ENCODE results near the gene ADAMTS4. TPM values are rescaled to one million over a fixed set of nuclear protein-coding genes. Genes with fewer than 3 reads are reported as not detected.

ADAMTS4 gene
- total RNA-seq, 1 donor from 2014 or later, result 6.8 TPM

DNA sequence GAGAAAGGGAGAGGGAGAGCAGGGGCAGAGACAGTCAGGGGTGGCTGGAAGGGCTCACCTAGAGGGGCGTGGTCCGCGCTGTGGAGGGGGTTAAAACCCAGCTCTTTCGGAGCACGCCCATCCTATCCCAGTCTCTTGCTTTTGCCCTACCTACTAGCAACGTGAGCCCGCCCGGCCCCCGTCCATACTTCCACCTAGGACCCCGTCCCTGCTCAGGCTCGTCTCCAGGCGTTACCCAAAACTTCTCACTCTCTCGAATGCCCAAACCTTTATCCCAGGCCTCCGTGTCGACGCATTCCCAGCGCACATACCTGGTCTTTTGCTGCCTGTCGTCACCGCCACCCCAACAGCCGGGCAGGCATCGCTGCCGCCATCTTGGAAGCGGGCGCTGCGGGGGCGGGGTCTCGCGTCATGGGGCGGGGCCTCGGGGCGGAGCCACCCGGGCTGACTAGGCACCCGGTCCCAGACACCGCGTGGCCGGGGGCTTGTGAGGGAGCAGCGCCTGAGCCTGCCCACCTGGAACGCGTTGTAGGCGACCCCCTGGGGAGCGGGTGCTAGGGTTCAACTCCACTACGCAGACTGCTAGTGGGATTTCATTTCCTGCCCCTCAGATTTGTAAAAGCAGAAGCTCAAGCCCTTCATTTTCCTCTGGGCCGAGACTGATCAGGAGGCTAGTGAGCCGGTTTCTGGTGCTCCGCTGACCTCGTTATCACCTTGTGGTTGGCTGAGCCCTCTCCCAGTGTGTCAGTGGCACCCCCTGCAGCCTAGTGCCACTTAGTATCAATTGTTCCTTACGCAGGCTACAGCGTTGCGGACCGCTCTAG lies 21.5 kb downstream of the ADAMTS4 start, which contains the start of gene B4GALT3:
Gene B4GALT3 (minus strand): TSS at position 396 of the 824 bp plus-strand sequence. CDS start 1,447 bp downstream, outside the sequence.
- peak; percentile 88 to 99 for DNase-seq (ENCODE audit: low spot score in 2 of 2, unreplicated experiment in 2 of 2)
- no peaks in the 10 kb centered on the region for H3K27me3 Mint-ChIP-seq (ENCODE audit: low read depth)
- H3K36me3 Mint-ChIP-seq, result peaks cover 23% of the 10 kb centered on the region
- TF ChIP-seq, protein P1, sequence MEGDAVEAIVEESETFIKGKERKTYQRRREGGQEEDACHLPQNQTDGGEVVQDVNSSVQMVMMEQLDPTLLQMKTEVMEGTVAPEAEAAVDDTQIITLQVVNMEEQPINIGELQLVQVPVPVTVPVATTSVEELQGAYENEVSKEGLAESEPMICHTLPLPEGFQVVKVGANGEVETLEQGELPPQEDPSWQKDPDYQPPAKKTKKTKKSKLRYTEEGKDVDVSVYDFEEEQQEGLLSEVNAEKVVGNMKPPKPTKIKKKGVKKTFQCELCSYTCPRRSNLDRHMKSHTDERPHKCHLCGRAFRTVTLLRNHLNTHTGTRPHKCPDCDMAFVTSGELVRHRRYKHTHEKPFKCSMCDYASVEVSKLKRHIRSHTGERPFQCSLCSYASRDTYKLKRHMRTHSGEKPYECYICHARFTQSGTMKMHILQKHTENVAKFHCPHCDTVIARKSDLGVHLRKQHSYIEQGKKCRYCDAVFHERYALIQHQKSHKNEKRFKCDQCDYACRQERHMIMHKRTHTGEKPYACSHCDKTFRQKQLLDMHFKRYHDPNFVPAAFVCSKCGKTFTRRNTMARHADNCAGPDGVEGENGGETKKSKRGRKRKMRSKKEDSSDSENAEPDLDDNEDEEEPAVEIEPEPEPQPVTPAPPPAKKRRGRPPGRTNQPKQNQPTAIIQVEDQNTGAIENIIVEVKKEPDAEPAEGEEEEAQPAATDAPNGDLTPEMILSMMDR (IDR thresholded peaks at IDR 0.05; ENCODE audit: unreplicated experiment), result no peak
- peak within 1 kb of the TSS; percentile 98 for H3K27ac Mint-ChIP-seq
- peaks cover 23% of the 10 kb centered on the region for H3K4me1 Mint-ChIP-seq
- H3K9me3 Mint-ChIP-seq, result no peaks in the 10 kb centered on the region
- H3K4me3 Mint-ChIP-seq, result peak within 1 kb of the TSS; percentile 96

DNA sequence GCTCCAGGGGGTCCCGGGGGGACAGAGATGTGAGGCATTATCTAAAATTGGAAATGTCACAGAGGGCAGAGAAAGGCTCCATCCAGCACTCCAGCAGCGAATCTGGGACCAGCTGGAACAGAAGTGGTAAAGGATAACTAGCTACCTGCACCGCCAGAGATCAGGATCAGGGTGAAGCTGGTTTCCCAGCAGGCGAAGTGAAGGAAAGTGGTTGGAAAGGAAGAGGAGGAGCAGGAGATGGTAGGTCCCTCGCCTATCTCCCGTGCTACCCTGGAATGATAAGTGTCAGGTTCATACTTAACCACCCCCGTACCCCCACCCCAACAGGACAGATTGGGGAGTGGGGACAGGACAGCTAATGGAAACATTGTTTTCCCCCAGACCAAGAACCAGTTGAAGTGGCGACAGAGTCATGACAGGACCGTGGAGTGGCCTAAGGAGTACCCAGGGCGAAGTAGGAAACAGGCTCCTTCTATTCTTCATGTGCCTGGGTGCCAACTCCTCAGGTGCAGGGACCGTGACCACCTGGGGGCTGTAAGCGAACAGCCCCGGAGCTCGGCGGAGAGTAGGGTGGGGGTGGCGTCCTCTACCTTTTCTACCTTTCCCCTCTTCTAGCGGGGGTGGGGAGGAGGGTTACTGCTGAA lies 22.3 kb downstream of the ADAMTS4 start:
- no peak for DNase-seq (ENCODE audit: low spot score in 2 of 2, unreplicated experiment in 2 of 2)
- peaks cover 25% of the 10 kb centered on the region for H3K36me3 Mint-ChIP-seq
- no peaks in the 10 kb centered on the region for H3K9me3 Mint-ChIP-seq
- H3K4me1 Mint-ChIP-seq, result peaks cover 23% of the 10 kb centered on the region
- TF ChIP-seq, protein P1 (IDR thresholded peaks at IDR 0.05; ENCODE audit: unreplicated experiment), result no peak
- H3K27me3 Mint-ChIP-seq (ENCODE audit: low read depth), result no peaks in the 10 kb centered on the region
- peak overlapping the region; percentile 96 for H3K4me3 Mint-ChIP-seq
- H3K27ac Mint-ChIP-seq, result peak overlapping the region; percentile 98

DNA sequence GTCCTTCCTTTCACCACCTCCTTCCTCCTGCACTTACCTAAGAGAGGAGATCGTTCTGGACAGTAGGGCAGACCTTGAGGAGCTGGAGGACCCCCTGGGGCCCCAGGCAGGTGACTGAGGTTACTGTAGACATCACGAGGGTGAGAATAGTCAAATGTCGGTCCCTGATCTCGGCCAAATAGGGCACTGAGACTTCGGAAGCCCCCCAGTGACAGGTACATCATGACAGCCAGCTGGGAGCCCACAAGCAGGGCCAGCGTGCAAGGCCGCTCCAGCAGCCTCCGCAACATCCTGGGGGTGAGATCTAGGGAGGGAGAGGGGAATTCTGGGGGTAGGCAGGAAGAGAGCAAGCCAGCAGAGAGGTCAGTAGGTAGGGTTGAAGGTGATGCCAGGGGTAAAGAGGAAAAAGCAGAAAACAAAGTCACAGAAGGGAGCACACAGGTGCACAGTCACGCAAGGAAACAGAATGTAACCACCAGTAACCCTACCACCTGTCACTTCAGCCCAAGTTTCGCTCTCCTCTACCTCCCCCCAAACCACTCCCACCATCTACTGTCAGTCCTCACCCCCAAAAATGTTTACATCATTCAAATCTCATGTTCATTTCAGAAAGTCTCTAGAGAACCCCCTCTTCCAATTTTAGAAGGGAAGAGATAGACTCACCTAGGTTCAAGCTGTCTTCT lies 22.9 kb downstream of the ADAMTS4 start:
- Mint-ChIP-seq H3K9me3 (no peaks in the 10 kb centered on the region), H3K27me3 (ENCODE audit: low read depth) (no peaks in the 10 kb centered on the region), H3K36me3 (peaks cover 26% of the 10 kb centered on the region), H3K4me3 (peak overlapping the region; percentile 96), H3K4me1 (peaks cover 23% of the 10 kb centered on the region), H3K27ac (peak overlapping the region; percentile 98)
- no peak for DNase-seq (ENCODE audit: low spot score in 2 of 2, unreplicated experiment in 2 of 2)
- TF ChIP-seq, protein P1 (IDR thresholded peaks at IDR 0.05; ENCODE audit: unreplicated experiment), result no peak

DNA sequence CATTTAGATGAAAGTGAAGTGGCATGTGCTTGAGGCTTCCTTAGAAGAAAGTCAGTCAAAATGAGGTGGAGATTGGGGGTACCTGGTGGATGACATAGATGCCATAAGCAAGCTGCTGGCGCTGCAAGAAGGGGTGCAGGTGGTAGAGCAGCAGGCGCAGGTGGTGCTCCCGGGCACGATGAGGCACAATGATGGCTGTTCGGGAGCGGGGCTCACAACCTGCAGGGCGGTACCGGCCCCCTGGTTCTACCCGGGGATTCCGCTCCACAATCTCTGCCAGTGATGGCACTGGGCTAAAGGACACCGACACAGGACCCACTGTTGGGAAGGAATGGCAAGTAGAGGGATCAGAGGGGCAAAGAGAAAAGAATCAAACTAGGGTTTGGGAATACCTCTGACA lies 23.9 kb downstream of the ADAMTS4 start:
- DNase-seq (ENCODE audit: low spot score in 2 of 2, unreplicated experiment in 2 of 2), result no peak
- H3K4me1 Mint-ChIP-seq, result peaks cover 23% of the 10 kb centered on the region
- TF ChIP-seq, protein P1 (IDR thresholded peaks at IDR 0.05; ENCODE audit: unreplicated experiment), result no peak
- no peak overlapping the region for H3K4me3 Mint-ChIP-seq
- no peaks in the 10 kb centered on the region for H3K9me3 Mint-ChIP-seq
- H3K36me3 Mint-ChIP-seq, result peaks cover 28% of the 10 kb centered on the region
- H3K27ac Mint-ChIP-seq, result no peak overlapping the region
- no peaks in the 10 kb centered on the region for H3K27me3 Mint-ChIP-seq (ENCODE audit: low read depth)

DNA sequence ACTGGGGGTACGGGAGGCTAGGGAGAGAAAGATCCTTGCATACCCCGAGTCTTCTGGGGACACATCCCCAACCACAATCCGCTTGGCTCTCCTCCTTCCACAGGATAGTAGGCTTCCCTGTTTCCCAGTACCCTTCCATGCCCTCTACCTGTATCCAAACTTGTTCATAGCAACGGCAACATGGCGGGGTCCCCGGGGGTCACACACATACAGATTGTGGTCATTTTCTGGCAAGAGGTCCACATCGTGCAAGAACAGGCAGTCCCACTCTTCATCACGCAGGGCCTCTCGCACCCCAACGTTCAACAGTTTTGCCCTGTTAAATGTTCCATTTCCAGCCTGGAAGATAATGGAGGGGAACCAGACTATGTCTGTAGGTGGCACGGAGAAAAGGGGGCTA lies 25.1 kb downstream of the ADAMTS4 start:
- TF ChIP-seq, protein P1 (IDR thresholded peaks at IDR 0.05; ENCODE audit: unreplicated experiment), result no peak
- H3K4me1 Mint-ChIP-seq, result peaks cover 23% of the 10 kb centered on the region
- no peak for DNase-seq (ENCODE audit: low spot score in 2 of 2, unreplicated experiment in 2 of 2)
- peaks cover 28% of the 10 kb centered on the region for H3K36me3 Mint-ChIP-seq
- no peak overlapping the region for H3K27ac Mint-ChIP-seq
- no peaks in the 10 kb centered on the region for H3K9me3 Mint-ChIP-seq
- H3K27me3 Mint-ChIP-seq (ENCODE audit: low read depth), result no peaks in the 10 kb centered on the region
- no peak overlapping the region for H3K4me3 Mint-ChIP-seq
